Left ventricle myocardium inferior (tissue), 1 donor: ENCODE measurements around the gene IDH3A. TPM values are rescaled to one million over a fixed set of nuclear protein-coding genes. Genes with fewer than 3 reads are reported as not detected.

ENCODE experiments used
- DNase-seq: peaks from one replicate; pipeline ENCODE4 v3.0.0-alpha.2; 2020
- H3K27ac ChIP-seq: fragments of 200-600 bp; replicated peaks from 2 replicates; pipeline ENCODE4 v1.8.0; 2021
- H3K27me3 ChIP-seq: fragments of 200-600 bp; 2 replicates; pipeline ENCODE4 v1.8.0; 2021; ENCODE audit warnings: low read depth
- H3K36me3 ChIP-seq: fragments of 200-600 bp; 2 replicates; pipeline ENCODE4 v1.8.0; 2021
- H3K4me1 ChIP-seq: fragments of 200-600 bp; 2 replicates; pipeline ENCODE4 v1.8.0; 2021
- H3K4me3 ChIP-seq: fragments of 200-600 bp; 2 replicates; pipeline ENCODE4 v1.8.0; 2021; ENCODE audit warnings: mild to moderate bottlenecking, moderate library complexity
- H3K9me3 ChIP-seq: fragments of 200-600 bp; replicated peaks from 2 replicates; pipeline ENCODE4 v1.8.0; 2021
- CTCF ChIP-seq: fragments of 200-600 bp; IDR thresholded peaks from 2 replicates; pipeline ENCODE4 v1.8.0; 2021; ENCODE audit warnings: antibody characterized with exemption, mild to moderate bottlenecking, borderline replicate concordance
- intact Hi-C: fragments of 100-400 bp; cut with micrococcal nuclease; formaldehyde crosslinking; loops from one replicate; pipeline ENCODE4 v1.11.0; 2022
- total RNA-seq: library from RNA; stranded (reverse); fragmentation: NEBNext Ultra II Directional; extraction: Animal tissue kit (Norgen Biotek cat#: 25700); gene quantifications from one replicate; pipeline ENCODE4 v1.2.1, GENCODE V29; 2021
- donor health status: DM: no; HTN: yes; CAD: no; lungs with severe emphysema.

Gene IDH3A
- total RNA-seq, 1 donor from 2014 or later, result 465 TPM

- H3K4me3 ChIP-seq, result no peak overlapping the region
- H3K27me3 ChIP-seq, result no peaks in the 10 kb centered on the region
- no peaks in the 10 kb centered on the region for H3K9me3 ChIP-seq
- H3K4me1 ChIP-seq, result no peaks in the 10 kb centered on the region
- no peak overlapping the region for H3K27ac ChIP-seq
- intact Hi-C loops, result no loop called here
- no peak for TF ChIP-seq CTCF
- DNase-seq, result no peak
- H3K36me3 ChIP-seq, result no peaks in the 10 kb centered on the region
These were observed 8.9 kb upstream of the IDH3A start for GRCh38 chr15:78140292-78140691.

GRCh38 chr15:78142332-78142731 is 6.8 kb upstream of the IDH3A start:
- intact Hi-C loops, result no loop called here
- no peak for TF ChIP-seq CTCF
- Histone ChIP-seq H3K4me1 (peaks cover 6% of the 10 kb centered on the region), H3K9me3 (no peaks in the 10 kb centered on the region), H3K27ac (no peak overlapping the region), H3K4me3 (no peak overlapping the region), H3K36me3 (no peaks in the 10 kb centered on the region), H3K27me3 (no peaks in the 10 kb centered on the region)
- no peak for DNase-seq

- Histone ChIP-seq H3K4me3 (no peak overlapping the region), H3K27me3 (no peaks in the 10 kb centered on the region), H3K9me3 (no peaks in the 10 kb centered on the region), H3K27ac (peak overlapping the region; percentile 95), H3K36me3 (no peaks in the 10 kb centered on the region), H3K4me1 (peaks cover 44% of the 10 kb centered on the region)
- intact Hi-C loops, result no loop called here
- no peak for DNase-seq
- no peak for TF ChIP-seq CTCF
These were observed 2.6 kb upstream of the IDH3A start for GRCh38 chr15:78146425-78147154.

GRCh38 chr15:78147566-78147965 is 1.6 kb upstream of the IDH3A start:
- no peak for TF ChIP-seq CTCF
- intact Hi-C loops, result no loop called here
- Histone ChIP-seq H3K36me3 (peaks cover 2% of the 10 kb centered on the region), H3K4me1 (peaks cover 52% of the 10 kb centered on the region), H3K9me3 (no peaks in the 10 kb centered on the region), H3K27me3 (no peaks in the 10 kb centered on the region), H3K27ac (peak overlapping the region; percentile 95), H3K4me3 (no peak overlapping the region)
- DNase-seq, result peak; percentile 42

- intact Hi-C loops, result no loop called here
- TF ChIP-seq CTCF, result no peak
- H3K27me3 ChIP-seq, result no peaks in the 10 kb centered on the region
- H3K36me3 ChIP-seq, result peaks cover 11% of the 10 kb centered on the region
- H3K4me1 ChIP-seq, result peaks cover 61% of the 10 kb centered on the region
- H3K27ac ChIP-seq, result peak overlapping the region; percentile 95
- H3K9me3 ChIP-seq, result no peaks in the 10 kb centered on the region
- peak overlapping the region; percentile 80 for H3K4me3 ChIP-seq
- no peak for DNase-seq
These were observed 632 bp upstream of the IDH3A start for GRCh38 chr15:78148392-78149067.
